ENCODE measurements around the gene ADAMTSL3.

DNA sequence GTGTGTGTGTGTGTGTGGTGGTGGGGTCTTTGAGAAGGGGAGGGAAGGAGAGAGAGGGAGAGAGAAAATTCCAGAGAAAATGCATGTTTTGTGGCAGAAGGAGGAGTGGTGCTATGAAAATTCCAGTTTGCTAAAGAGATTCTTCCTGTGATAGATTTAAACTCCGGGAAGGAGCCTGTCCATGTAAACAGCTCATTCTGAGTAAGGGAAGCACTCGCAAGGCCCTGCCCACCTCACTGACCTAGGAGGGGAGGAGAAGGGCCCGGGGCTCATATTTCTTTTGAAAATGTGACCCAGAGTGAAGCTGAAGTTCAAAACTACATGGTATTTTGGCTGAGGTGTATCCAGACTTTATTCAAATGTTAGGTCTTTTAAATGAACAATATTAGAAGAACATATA lies 41.3 kb downstream of the ADAMTSL3 start:
- no peak for TF ChIP-seq CTCF (IDR thresholded peaks at IDR 0.05)
- no peak for TF ChIP-seq POLR2A (IDR thresholded peaks at IDR 0.05)
